Left lung (tissue), 10 donors: Measurements from ENCODE around the gene RRH. TPM values are rescaled to one million over a fixed set of nuclear protein-coding genes. Genes with fewer than 3 reads are reported as not detected.

Experiments used
- ATAC-seq: fragments of 200-7000 bp; cut with Tn5 transposase; one replicate; pipeline ENCODE4 v1.9.1; 2020; ENCODE audit warnings: moderate library complexity
- DNase-seq, 4 donors: peaks; one replicate each; pipeline ENCODE4 v3.0.0-alpha.2; 2013 to 2020
- H3K27ac ChIP-seq, 2 donors: fragments of 200-600 bp; sonication (generic) in 1 of 2; one replicate each; pipeline versions ENCODE4 v1.5.0 to v1.8.0; 2020 to 2021
- H3K27me3 ChIP-seq, 2 donors: fragments of 200-600 bp; sonication (generic) in 1 of 2; one replicate each; pipeline versions ENCODE4 v1.5.0 to v1.8.0; 2020 to 2021
- H3K36me3 ChIP-seq, 2 donors: fragments of 200-600 bp; sonication (generic) in 1 of 2; one replicate each; pipeline versions ENCODE4 v1.5.0 to v1.8.0; 2020 to 2021
- H3K4me1 ChIP-seq, 2 donors: fragments of 200-600 bp; one replicate each; pipeline ENCODE4 v1.8.0; 2021
- H3K4me3 ChIP-seq, 2 donors: fragments of 200-600 bp; sonication (generic) in 1 of 2; one replicate each; pipeline versions ENCODE4 v1.5.0 to v1.8.0; 2020 to 2021; ENCODE audit warnings: mild to moderate bottlenecking in 1 of 2
- H3K9me3 ChIP-seq, 2 donors: fragments of 200-600 bp; sonication (generic) in 1 of 2; one replicate each; pipeline versions ENCODE4 v1.5.0 to v1.8.0; 2020 to 2021
- CTCF ChIP-seq, 2 donors: fragments of 200-600 bp; sonication (generic) in 1 of 2; IDR thresholded peaks; one replicate each; pipeline versions ENCODE4 v1.5.0 to v1.8.0; 2021; ENCODE audit warnings: antibody characterized with exemption in 2 of 2
- intact Hi-C, 2 donors: fragments of 100-400 bp; cut with DNase I; formaldehyde crosslinking; loops; one replicate each; pipeline versions ENCODE4 v1.11.2 to v1.14.2; 2022
- polyA plus RNA-seq, 6 donors: library from polyadenylated mRNA; unstranded; fragments of 120-200 nt; gene quantifications; one replicate each; pipeline ENCODE4 v1.2.1, GENCODE V29; 2013; ENCODE audit not compliant: insufficient read length in 6 of 6
- total RNA-seq, 2 donors: library from RNA; stranded (reverse); fragmentation: NEBNext Ultra II Directional; extraction: Animal tissue kit (Norgen Biotek cat#: 25700); gene quantifications; one replicate each; pipeline ENCODE4 v1.2.1, GENCODE V29; 2021
- donor health status: DM: no; HTN: yes; CAD: no.
- donor health status: DM: no; HTN: no; CAD: no.

The RRH gene
- total and polyA plus RNA-seq, 8 donors = 0.23 to 0.89 (median 0.51) TPM

- no peak for ATAC-seq
- Histone ChIP-seq H3K4me1 (no peaks in the 10 kb centered on the region), H3K27ac (no peak overlapping the region), H3K36me3 (no peaks in the 10 kb centered on the region), H3K27me3 (no peaks in the 10 kb centered on the region), H3K9me3 (no peaks in the 10 kb centered on the region), H3K4me3 (no peak overlapping the region)
- TF ChIP-seq CTCF (IDR thresholded peaks at IDR 0.05) = no peak
- intact Hi-C loops = no loop called here
- DNase-seq = no peak
These were observed 59.3 kb downstream of the RRH start for GRCh38 chr4:109887071-109887470.

- Histone ChIP-seq H3K4me1 (no peaks in the 10 kb centered on the region), H3K27ac (no peak overlapping the region), H3K4me3 (no peak overlapping the region), H3K9me3 (peaks cover 0 to 4% of the 10 kb centered on the region in 2 donors), H3K36me3 (no peaks in the 10 kb centered on the region), H3K27me3 (no peaks in the 10 kb centered on the region)
- DNase-seq = no peak
- no peak for TF ChIP-seq CTCF (IDR thresholded peaks at IDR 0.05)
- ATAC-seq = no peak
- intact Hi-C loops = no loop called here
These were observed 62.3 kb downstream of the RRH start for GRCh38 chr4:109890076-109890475.

Other genes starting within 250 kb of the RRH start
- gene CASP6, start 124.5 kb upstream of the RRH start, total RNA-seq = 10 to 100 TPM; 15.9 to 28.6 TPM
- 10 to 100 TPM; 40.2 to 53.4 (median 45.0) TPM for gene CASP6, start 124.5 kb upstream of the RRH start, polyA plus RNA-seq
- 10 to 100 TPM; 28.2 to 58.4 TPM for gene PLA2G12A, start 97.9 kb upstream of the RRH start, total RNA-seq
- 10 to 100 TPM; 20.6 to 39.8 (median 32.2) TPM for gene PLA2G12A, start 97.9 kb upstream of the RRH start, polyA plus RNA-seq
- 100 to 1,000 TPM in 1 of 2 donors, 10 to 100 TPM in 1; 66.8 to 115 TPM for gene CFI, start 26.0 kb upstream of the RRH start, total RNA-seq
- gene CFI, start 26.0 kb upstream of the RRH start, polyA plus RNA-seq = 100 to 1,000 TPM in 2 of 6 donors, 10 to 100 TPM in 4; 72.0 to 114 (median 93.8) TPM
- gene GAR1, start 12.2 kb upstream of the RRH start, total RNA-seq = 10 to 100 TPM; 11.2 to 15.3 TPM
- 10 to 100 TPM; 31.6 to 39.6 (median 35.7) TPM for gene GAR1, start 12.2 kb upstream of the RRH start, polyA plus RNA-seq
- gene LRIT3, start 20.1 kb downstream of the RRH start, total RNA-seq = under 1 TPM; 0.12 to 0.18 TPM
- under 1 TPM; 0.37 to 0.73 (median 0.46) TPM for gene LRIT3, start 20.1 kb downstream of the RRH start, polyA plus RNA-seq
- 1 to 10 TPM; 4.2 to 4.3 TPM for gene EGF, start 84.9 kb downstream of the RRH start, total RNA-seq
- gene EGF, start 84.9 kb downstream of the RRH start, polyA plus RNA-seq = 1 to 10 TPM in 2 of 6 donors, under 1 TPM in 4; 0.45 to 1.2 (median 0.98) TPM